NCI-H2196 (cell line): ENCODE measurements around the gene PEX11G.
"Not testable (repeated sequence)": the region's sequence is repeated elsewhere in the genome, so short reads cannot be mapped to it uniquely, and the experiment has no call there.

ENCODE experiments used
- DNase-seq: peaks from one replicate; lab custom pipeline; 2025; ENCODE audit not compliant: unreplicated experiment; lab: John Stamatoyannopoulos, UW

Gene PEX11G

DNA sequence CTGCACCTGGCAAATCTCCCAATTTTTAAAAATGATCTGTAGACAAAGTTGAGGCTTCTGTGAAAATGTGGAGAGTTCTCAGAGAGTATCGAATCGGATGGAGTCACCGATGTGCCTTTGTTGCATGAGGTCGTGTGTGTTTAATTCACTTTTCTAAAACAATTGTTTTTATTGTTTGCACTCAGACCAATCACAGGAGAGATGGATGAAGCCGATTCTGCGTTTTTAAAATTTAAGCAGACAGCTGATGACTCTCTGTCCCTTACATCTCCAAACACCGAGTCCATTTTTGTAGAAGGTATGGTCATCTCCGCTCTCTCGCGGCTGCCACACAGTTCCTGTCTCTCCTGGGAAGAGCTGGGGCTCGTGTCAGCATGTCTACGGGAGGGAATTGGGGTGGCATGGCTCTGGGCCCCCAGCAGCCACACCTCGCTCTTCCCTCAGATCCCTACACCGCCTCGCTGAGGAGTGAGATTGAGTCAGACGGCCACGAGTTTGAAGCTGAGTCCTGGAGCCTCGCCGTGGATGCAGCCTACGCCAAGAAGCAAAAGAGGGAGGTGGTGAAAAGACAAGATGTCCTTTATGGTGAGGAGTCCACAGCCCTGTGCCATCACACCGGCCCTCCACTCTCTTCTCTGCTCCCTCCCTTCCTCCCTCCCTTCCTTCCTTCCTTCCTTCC lies 47.2 kb downstream of the PEX11G start:
- no peak for DNase-seq

DNA sequence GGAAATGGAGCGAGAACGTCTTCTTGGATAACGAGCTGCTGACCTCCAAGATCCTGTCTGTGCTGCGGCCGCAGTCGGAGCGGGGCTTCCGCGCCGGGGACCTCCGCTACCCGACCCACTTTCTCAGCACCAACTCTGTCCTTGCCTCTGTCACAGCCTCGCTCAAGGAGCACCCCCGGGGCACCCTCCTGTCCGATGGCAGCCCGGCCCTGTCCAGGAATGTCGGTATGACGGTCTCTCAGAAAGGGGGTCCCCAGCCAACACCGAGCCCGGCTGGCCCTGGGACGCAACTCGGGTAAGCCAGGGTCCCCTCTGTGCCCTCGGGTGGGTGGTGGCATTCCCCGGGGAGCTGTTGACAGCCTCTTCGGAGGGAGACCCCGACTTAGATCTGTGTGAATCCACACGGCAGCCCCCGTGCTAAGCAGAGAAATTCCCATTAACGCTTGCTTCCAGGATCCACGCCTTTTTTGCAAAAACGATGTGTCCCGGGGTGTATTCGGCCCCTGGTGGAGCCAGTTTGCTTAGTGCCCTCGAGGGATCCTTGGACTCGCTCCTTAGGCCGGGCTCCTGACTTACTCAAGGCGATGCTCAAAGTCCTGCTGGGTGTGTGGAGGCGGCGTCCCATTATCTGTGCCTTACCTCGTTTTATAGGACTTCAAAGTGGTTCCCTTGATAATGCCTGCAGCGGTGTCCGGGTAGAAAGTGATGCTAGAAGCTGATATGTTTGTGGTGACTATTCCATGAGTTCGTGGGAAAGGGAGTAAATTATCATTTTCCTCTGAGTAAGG lies 48.5 kb downstream of the PEX11G start:
- DNase-seq = no peak

DNA sequence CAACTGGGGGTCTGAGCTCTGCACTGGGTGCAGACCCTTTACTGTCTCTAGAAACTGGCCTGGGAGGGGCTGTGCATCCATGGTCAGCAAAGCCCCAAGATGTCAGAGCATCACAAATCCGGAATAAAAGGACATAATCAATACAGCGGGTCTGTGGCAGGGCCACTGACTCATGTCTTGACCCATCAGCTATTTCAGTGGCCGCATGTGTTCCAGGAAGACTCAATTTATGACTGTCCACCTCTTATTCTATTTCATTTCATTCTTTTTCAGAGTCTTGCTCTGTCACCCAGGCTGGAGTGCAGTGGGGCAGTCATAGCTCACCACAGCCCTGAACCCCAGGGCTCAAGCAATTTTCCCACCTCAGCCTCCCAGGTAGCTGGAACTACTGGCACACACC lies 53.2 kb downstream of the PEX11G start:
- no peak for DNase-seq

DNA sequence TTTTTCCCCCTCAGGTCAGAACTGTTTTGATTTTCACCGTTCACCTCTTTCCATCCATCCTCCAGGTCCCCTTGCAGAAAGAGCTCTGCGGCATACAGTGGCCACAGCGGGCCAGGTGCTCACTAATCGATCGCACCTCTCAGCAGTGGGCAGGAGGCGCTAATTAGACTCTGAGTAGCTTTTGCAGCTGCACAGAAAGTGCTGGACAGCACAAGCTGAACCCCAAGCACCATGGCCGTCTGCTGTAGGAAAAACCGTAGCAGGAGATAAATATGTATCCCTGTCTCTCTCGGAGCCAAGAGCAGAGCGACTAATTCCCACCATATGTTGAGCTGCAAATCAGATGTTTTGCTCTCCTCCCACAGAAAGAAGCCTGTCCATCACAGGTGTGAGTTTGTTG lies 54.4 kb downstream of the PEX11G start:
- no peak for DNase-seq

DNA sequence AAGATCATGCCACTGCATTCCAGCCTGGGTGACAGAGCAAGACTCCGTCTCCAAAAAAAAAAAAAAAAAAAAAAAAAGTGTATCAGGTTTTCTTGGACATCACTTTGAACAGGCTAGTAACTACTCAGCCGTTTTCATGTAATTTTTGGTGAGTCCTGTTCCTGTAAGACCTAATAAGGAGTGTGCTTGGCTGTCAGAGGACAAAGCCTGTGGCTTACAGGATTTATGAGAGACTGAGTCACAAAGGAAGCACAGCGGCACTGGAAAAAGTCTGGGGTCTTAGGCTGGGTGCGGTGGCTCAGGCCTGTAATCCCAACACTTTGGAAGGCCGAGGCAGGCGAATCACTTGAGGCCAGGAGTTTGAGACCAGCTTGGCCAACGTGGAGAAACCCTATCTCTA lies 55.4 kb downstream of the PEX11G start:
- DNase-seq = not testable (repeated sequence)

DNA sequence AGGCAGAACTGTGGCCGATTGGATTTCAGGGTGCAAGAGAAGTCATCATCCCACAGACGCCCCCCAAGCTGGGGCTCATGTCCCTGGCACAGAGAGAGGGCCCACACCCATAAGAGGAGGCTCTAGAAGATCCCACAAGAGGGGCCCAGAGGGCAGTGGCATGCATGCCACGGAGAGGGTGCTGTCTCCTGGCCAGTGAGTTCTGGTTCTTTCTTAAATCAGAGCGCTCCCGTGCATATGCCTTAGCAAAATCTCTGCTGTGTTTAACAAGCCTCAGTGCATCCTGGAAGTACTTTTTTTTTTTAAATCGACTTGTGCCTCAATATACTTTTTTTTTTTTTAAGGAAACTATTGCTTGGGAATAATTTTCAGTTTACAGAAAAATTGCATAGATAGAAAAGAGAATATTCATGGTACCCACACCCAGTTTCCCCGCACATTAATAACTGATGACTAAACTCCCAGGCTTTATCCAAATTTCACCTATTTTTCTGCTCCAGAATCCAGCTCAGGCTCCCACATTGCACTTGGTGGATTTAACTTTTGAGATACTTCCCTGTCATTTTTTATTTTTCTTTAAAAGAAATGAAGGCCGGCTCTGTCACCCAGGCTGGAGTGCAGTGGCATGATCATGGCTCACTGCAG lies 59.1 kb downstream of the PEX11G start:
- DNase-seq = no peak

DNA sequence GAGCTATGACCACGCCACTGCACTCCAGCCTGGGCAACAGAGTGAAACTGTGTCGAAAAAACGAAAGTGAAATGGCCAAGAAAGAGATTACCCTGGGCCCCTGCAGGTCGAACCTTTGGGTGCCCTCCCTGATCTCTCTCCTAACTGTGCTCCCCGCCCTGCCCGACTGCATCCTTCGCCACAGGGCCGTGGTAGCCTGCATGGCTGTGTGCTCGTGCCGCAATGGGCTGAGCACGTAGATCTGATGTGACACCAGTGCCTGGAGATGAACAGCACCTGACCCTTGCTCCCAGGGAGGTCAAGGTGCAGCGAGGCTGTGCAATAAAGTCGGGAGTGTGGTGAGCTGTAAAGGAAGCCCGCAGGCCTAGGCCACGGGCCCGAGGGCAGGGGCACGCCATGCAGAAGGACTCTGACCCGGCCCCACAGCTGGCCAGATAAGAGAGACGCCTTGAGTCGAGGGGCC lies 60.2 kb downstream of the PEX11G start:
- DNase-seq = no peak

DNA sequence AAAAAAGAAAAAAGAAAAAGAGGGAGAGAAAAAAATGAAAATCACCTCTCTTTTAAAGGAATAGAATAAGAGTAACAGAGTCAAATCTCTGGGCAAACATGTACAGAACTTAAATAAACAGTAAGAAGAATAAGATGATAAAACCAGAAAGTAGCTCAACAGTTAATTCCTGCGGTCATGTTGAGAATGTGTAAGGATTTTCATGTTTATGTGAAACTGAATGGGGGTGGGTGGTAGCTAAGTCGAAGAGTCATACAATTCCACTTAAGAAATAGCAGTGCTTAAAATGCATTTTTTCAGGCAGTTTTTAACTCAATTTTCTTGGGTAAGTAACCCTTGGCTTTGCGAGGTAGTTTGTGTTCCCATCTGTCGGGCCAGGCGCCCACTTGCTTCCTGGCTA lies 60.9 kb downstream of the PEX11G start:
- DNase-seq = no peak

DNA sequence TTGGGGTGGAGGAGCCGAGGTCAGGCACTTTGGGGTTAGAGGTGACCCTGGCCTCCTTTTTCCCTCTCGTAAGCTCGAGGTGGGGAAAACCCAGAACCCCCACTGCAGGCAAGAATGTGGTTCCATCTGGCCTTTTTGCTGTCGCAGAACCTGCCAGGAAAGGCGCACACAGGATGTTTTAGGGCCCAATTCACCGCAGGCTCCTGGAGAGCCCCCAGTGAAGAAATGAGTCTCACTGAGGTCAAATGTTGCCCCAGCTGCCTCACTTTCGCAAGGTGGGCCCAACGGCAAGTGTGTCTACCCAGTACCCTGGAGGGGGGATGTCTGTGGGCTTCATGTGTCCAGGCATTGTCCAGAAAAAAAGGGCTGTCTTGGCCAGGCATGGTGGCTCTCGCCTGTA lies 61.8 kb downstream of the PEX11G start:
- DNase-seq = no peak
